HCT116 (cell line): ENCODE measurements around the gene ALPL. TPM values are rescaled to one million over a fixed set of nuclear protein-coding genes. Genes with fewer than 3 reads are reported as not detected.

Experiments
- ATAC-seq: fragments of 200-7000 bp; cut with Tn5 transposase; 2 replicates; pipeline ENCODE4 v1.9.1; 2020; ENCODE audit warnings: mild to moderate bottlenecking, moderate library complexity
- BruUV-seq: library from RNA; stranded (reverse); fragments of 400-500 nt; replicated peaks from 2 replicates; lab custom pipeline; 2021; lab: Mats Ljungman, UMichigan
- CTCF ChIA-PET: fragments of 300-600 bp; sonication (Branson Sonifier 250); formaldehyde crosslinking; loops from one replicate; lab custom pipeline; 2021; ENCODE audit warnings: antibody characterized with exemption; lab: Charles Lee
- POLR2A ChIA-PET: fragments of 300-600, 350-600 bp; sonication (Branson Sonifier 250); formaldehyde crosslinking; loops from one replicate; lab custom pipeline; 2021; ENCODE audit warnings: antibody characterized with exemption; lab: Charles Lee
- RAD21 ChIA-PET, 2 experiments: fragments of 300-600 bp; sonication (Branson Sonifier 250); formaldehyde crosslinking; loops; one replicate each; lab custom pipeline; 2023; ENCODE audit warnings: low total read pairs in 2 of 2; ENCODE audit not compliant: uncharacterized antibody in 2 of 2, unreplicated experiment in 2 of 2, low non-redundant PET in 1 of 2; lab: Charles Lee
- DNase-seq: peaks from one replicate; pipeline ENCODE4 v3.0.0-alpha.2; 2010; ENCODE audit warnings: low read depth, low spot score
- H2AFZ ChIP-seq: fragments of 200-600 bp; shearing (Covaris generic), sonication (generic); 2 replicates; pipeline ENCODE4 v1.6.1; 2017; ENCODE audit warnings: low read depth, mixed run types, mixed read lengths, antibody characterized with exemption, low read length; ENCODE audit not compliant: poor library complexity, severe bottlenecking
- H3K27ac ChIP-seq: 2 replicates; pipeline ENCODE4 v1.5.1; 2012; ENCODE audit warnings: low read depth, low read length
- H3K27me3 ChIP-seq: fragments of 200-600 bp; sonication (generic); 2 replicates; pipeline ENCODE4 v1.6.1; 2016; ENCODE audit warnings: mixed run types, low read length, mixed read lengths; ENCODE audit not compliant: insufficient read depth
- H3K36me3 ChIP-seq, 2 experiments: fragments of 200-500 bp in 1 of 2; fragments of 200-600 bp in 1 of 2; sonication (Bioruptor generic) in 1 of 2; sonication (generic) in 1 of 2; 2 replicates each; pipeline versions ENCODE4 v1.5.1 to v1.6.1; 2014 to 2016; ENCODE audit warnings: low read length in 2 of 2, inconsistent platforms in 1 of 2, mixed read lengths in 1 of 2, mixed run types in 1 of 2; ENCODE audit not compliant: insufficient read depth in 2 of 2, control insufficient read depth in 1 of 2
- H3K4me1 ChIP-seq, 2 experiments: fragments of 200-600 bp in 1 of 2; sonication (generic) in 1 of 2; 2 replicates each; pipeline versions ENCODE4 v1.5.1 to v1.6.1; 2012 to 2017; ENCODE audit warnings: low read length in 2 of 2, inconsistent platforms in 1 of 2, mild to moderate bottlenecking in 1 of 2, mixed read lengths in 1 of 2, mixed run types in 1 of 2, moderate library complexity in 1 of 2; ENCODE audit not compliant: insufficient read depth in 2 of 2, control insufficient read depth in 1 of 2
- H3K4me2 ChIP-seq: fragments of 200-600 bp; sonication (generic); 2 replicates; pipeline ENCODE4 v1.6.1; 2017; ENCODE audit warnings: mixed run types, low read length, mixed read lengths
- H3K4me3 ChIP-seq, 2 experiments: fragments of 200-600 bp in 1 of 2; sonication (generic) in 1 of 2; replicated peaks in 1 of 2; 2 replicates each; pipeline ENCODE4 v1.5.1; 2011 to 2016; ENCODE audit warnings: low read length in 2 of 2, control low read depth in 1 of 2, low read depth in 1 of 2, mild to moderate bottlenecking in 1 of 2, mixed read lengths in 1 of 2, mixed run types in 1 of 2
- H3K79me2 ChIP-seq: fragments of 200-600 bp; sonication (generic); 2 replicates; pipeline ENCODE4 v1.6.1; 2017; ENCODE audit warnings: mild to moderate bottlenecking, mixed run types, low read length, moderate library complexity, mixed read lengths; ENCODE audit not compliant: insufficient read depth
- H3K9ac ChIP-seq: fragments of 200-600 bp; sonication (generic); 2 replicates; pipeline ENCODE4 v1.6.1; 2016; ENCODE audit warnings: low read length, mixed read lengths
- H3K9me2 ChIP-seq: fragments of 200-600 bp; sonication (generic), shearing (Covaris generic); 2 replicates; pipeline ENCODE4 v1.6.1; 2017; ENCODE audit warnings: mixed run types, mild to moderate bottlenecking, moderate library complexity; ENCODE audit not compliant: insufficient read depth
- H3K9me3 ChIP-seq, 2 experiments: fragments of 200-500 bp in 1 of 2; fragments of 200-600 bp in 1 of 2; sonication (Bioruptor generic) in 1 of 2; sonication (generic) in 1 of 2; 2 replicates each; pipeline ENCODE4 v1.6.1; 2014 to 2017; ENCODE audit warnings: low read length in 2 of 2, mixed read lengths in 2 of 2, inconsistent platforms in 1 of 2, low read depth in 1 of 2, mild to moderate bottlenecking in 1 of 2, mixed run types in 1 of 2, moderate library complexity in 1 of 2; ENCODE audit not compliant: control insufficient read depth in 1 of 2, insufficient read depth in 1 of 2
- H4K20me1 ChIP-seq: fragments of 200-600 bp; sonication (generic), shearing (Covaris generic); 2 replicates; pipeline ENCODE4 v1.6.1; 2017; ENCODE audit warnings: mixed run types, mild to moderate bottlenecking, moderate library complexity; ENCODE audit not compliant: insufficient read depth
- CBX3 ChIP-seq: IDR thresholded peaks from 2 replicates; pipeline ENCODE4 v1.6.1; 2012; ENCODE audit warnings: low read depth
- EGR1 ChIP-seq: IDR thresholded peaks from 2 replicates; pipeline ENCODE4 v1.6.1; 2012; ENCODE audit warnings: low read depth
- ELF1 ChIP-seq: IDR thresholded peaks from 2 replicates; pipeline ENCODE4 v1.6.1; 2012; ENCODE audit warnings: low read depth, borderline replicate concordance
- EZH2 ChIP-seq: fragments of 200-600 bp; sonication (generic); IDR thresholded peaks from 2 replicates; pipeline ENCODE4 v1.6.1; 2017; ENCODE audit warnings: antibody characterized with exemption, mixed run types
- EZH2phosphoT487 ChIP-seq: fragments of 200-600 bp; IDR thresholded peaks from 2 replicates; pipeline ENCODE4 v1.6.1; 2018; ENCODE audit warnings: antibody characterized with exemption, borderline replicate concordance
- JUND ChIP-seq: IDR thresholded peaks from 2 replicates; pipeline ENCODE4 v1.6.1; 2012
- MAX ChIP-seq: IDR thresholded peaks from 2 replicates; pipeline ENCODE4 v1.6.1; 2012
- POLR2A ChIP-seq: IDR thresholded peaks from 2 replicates; pipeline ENCODE4 v1.7.0; 2011; ENCODE audit warnings: borderline replicate concordance; ENCODE audit not compliant: insufficient read depth, insufficient read length; ENCODE audit errors: extremely low read depth
- POLR2AphosphoS5 ChIP-seq: IDR thresholded peaks from 2 replicates; pipeline ENCODE4 v1.6.1; 2011; ENCODE audit warnings: mild to moderate bottlenecking, low read depth, low read length, moderate library complexity
- RAD21 ChIP-seq: IDR thresholded peaks from 2 replicates; pipeline ENCODE4 v1.6.1; 2012; ENCODE audit warnings: low read depth, mild to moderate bottlenecking
- SIN3A ChIP-seq: IDR thresholded peaks from 2 replicates; pipeline ENCODE4 v1.6.1; 2012; ENCODE audit warnings: low read depth
- SP1 ChIP-seq: IDR thresholded peaks from 2 replicates; pipeline ENCODE4 v1.6.1; 2012; ENCODE audit warnings: low read depth
- SRF ChIP-seq: IDR thresholded peaks from 2 replicates; pipeline ENCODE4 v1.6.1; 2012; ENCODE audit warnings: low read depth
- YY1 ChIP-seq: IDR thresholded peaks from 2 replicates; pipeline ENCODE4 v1.6.1; 2011; ENCODE audit warnings: low read length, low read depth, moderate library complexity, mild to moderate bottlenecking; ENCODE audit not compliant: insufficient replicate concordance; ENCODE audit errors: extremely low read depth
- ZFX ChIP-seq: fragments of 450-650 bp; IDR thresholded peaks from 2 replicates; pipeline ENCODE4 v1.6.1; 2017
- ZNF274 ChIP-seq: fragments of 200-500 bp; sonication (Bioruptor generic); IDR thresholded peaks from 2 replicates; pipeline ENCODE4 v1.6.1; 2014; ENCODE audit warnings: mild to moderate bottlenecking, low read depth, low read length, inconsistent platforms
- intact Hi-C: fragments of 100-400 bp; cut with micrococcal nuclease; formaldehyde crosslinking; loops from 2 replicates; pipeline ENCODE4 v1.10.0; 2022
- total RNA-seq: library from RNA; stranded (reverse); gene quantifications from one replicate; pipeline ENCODE4 v1.2.1, GENCODE V29; 2021; ENCODE audit not compliant: unreplicated experiment
- TF ChIP-seq, protein P1 (sequence below), 3 experiments: fragments of 200-600 bp in 1 of 3; sonication (generic) in 1 of 3; IDR thresholded peaks in 2 of 3; conservative IDR thresholded peaks in 1 of 3; 2 replicates each; pipeline ENCODE4 v1.5.1; 2012 to 2017; ENCODE audit warnings: low read depth in 2 of 3, low read length in 2 of 3, antibody characterized with exemption in 1 of 3, borderline replicate concordance in 1 of 3, control low read depth in 1 of 3, mild to moderate bottlenecking in 1 of 3, mixed read lengths in 1 of 3, mixed run types in 1 of 3, moderate library complexity in 1 of 3; ENCODE audit not compliant: insufficient read depth in 1 of 3
- TF ChIP-seq, protein P2 (sequence below): IDR thresholded peaks from 2 replicates; pipeline ENCODE4 v1.6.1; 2012

The ALPL gene
- total RNA-seq, 1 experiment from 2014 or later: 0.61 TPM

GRCh38 chr1:21573971-21574465 is 64.8 kb downstream of the ALPL start:
- ChIA-PET RAD21 (interaction anchor here in 1 of 2 experiments (0.6 kb wide), 1 partner anchor 250 kb away, joined by 3 read pairs; no protein-coding TSS in a partner anchor), POLR2A (no interaction called here), CTCF (interaction anchor here (0.8 to 2.4 kb wide), 3 partner anchors 203 to 342 kb away, joined by 3 to 14 read pairs (median 3); no protein-coding TSS in a partner anchor)
- Histone ChIP-seq H3K36me3 (no peaks in the 10 kb centered on the region), H3K4me3 (no peak overlapping the region), H3K27ac (no peak overlapping the region), H3K27me3 (no peaks in the 10 kb centered on the region), H3K9me3 (no peaks in the 10 kb centered on the region), H3K4me2 (peak overlapping the region; percentile 57), H3K9ac (no peak overlapping the region), H3K9me2 (no peaks in the 10 kb centered on the region), H4K20me1 (no peaks in the 10 kb centered on the region), H3K79me2 (no peaks in the 10 kb centered on the region), H2AFZ (peak overlapping the region; percentile 81), H3K4me1 (peaks cover 12 to 18% of the 10 kb centered on the region in 2 experiments; a peak in 3 of 4 replicates)
- intact Hi-C loops: loop anchor here (1.0 to 5.0 kb wide), 4 partner anchors 39 to 342 kb away; no protein-coding TSS in a partner anchor
- BruUV-seq: no TSS peak
- ATAC-seq (peak; percentile 87), DNase-seq (peak; percentile 53)
- TF ChIP-seq RAD21 (peak; percentile 94), JUND (no peak)
- TF ChIP-seq, protein P1, sequence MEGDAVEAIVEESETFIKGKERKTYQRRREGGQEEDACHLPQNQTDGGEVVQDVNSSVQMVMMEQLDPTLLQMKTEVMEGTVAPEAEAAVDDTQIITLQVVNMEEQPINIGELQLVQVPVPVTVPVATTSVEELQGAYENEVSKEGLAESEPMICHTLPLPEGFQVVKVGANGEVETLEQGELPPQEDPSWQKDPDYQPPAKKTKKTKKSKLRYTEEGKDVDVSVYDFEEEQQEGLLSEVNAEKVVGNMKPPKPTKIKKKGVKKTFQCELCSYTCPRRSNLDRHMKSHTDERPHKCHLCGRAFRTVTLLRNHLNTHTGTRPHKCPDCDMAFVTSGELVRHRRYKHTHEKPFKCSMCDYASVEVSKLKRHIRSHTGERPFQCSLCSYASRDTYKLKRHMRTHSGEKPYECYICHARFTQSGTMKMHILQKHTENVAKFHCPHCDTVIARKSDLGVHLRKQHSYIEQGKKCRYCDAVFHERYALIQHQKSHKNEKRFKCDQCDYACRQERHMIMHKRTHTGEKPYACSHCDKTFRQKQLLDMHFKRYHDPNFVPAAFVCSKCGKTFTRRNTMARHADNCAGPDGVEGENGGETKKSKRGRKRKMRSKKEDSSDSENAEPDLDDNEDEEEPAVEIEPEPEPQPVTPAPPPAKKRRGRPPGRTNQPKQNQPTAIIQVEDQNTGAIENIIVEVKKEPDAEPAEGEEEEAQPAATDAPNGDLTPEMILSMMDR (IDR thresholded peaks at IDR 0.05 in 2 of 3, conservative IDR thresholded peaks at IDR 0.05 in 1 of 3; ENCODE audit: borderline replicate concordance in 1 of 3, insufficient read depth in 1 of 3, low read depth in 2 of 3, low read length in 2 of 3): peak; percentile 68 to 84 (median 72)

- peak; percentile 81 for ATAC-seq
- no peaks in the 10 kb centered on the region for H3K79me2 ChIP-seq
- H3K27ac ChIP-seq: peak overlapping the region; percentile 23; the same call in 1 of the 2 replicates
- BruUV-seq: no TSS peak
- CTCF ChIA-PET: interaction anchor here (1.2 to 2.4 kb wide), 3 partner anchors 204 to 319 kb away, joined by 3 to 14 read pairs (median 3); no protein-coding TSS in a partner anchor
- no peaks in the 10 kb centered on the region for H3K9me2 ChIP-seq
- H3K9me3 ChIP-seq: no peaks in the 10 kb centered on the region
- RAD21 ChIA-PET: interaction anchor here in 1 of 2 experiments (0.6 kb wide), 1 partner anchor 251 kb away, joined by 3 read pairs; no protein-coding TSS in a partner anchor
- peak overlapping the region; percentile 38 for H3K9ac ChIP-seq
- H3K27me3 ChIP-seq: no peaks in the 10 kb centered on the region
- DNase-seq: no peak
- H2AFZ ChIP-seq: peak overlapping the region; percentile 81
- POLR2A ChIA-PET: no interaction called here
- peak overlapping the region; percentile 57 for H3K4me2 ChIP-seq
- H4K20me1 ChIP-seq: no peaks in the 10 kb centered on the region
- intact Hi-C loops: loop anchor here (1.0 to 5.0 kb wide), 4 partner anchors 40 to 342 kb away; no protein-coding TSS in a partner anchor
- H3K4me3 ChIP-seq: peak overlapping the region in 1 of 2 experiments; percentile 1; a peak in 2 of 4 replicates
- H3K36me3 ChIP-seq: no peaks in the 10 kb centered on the region
- H3K4me1 ChIP-seq: peaks cover 12 to 18% of the 10 kb centered on the region in 2 experiments; a peak in 3 of 4 replicates
- TF ChIP-seq SIN3A (no peak), EZH2phosphoT487 (no peak), POLR2AphosphoS5 (no peak), SRF (no peak), ELF1 (no peak), ZFX (0 out of 2 replicates have a peak, but pooled peaks have one; percentile 16), MAX (peak; percentile 38; the same call in 1 of the 2 replicates), CBX3 (no peak), EZH2 (no peak), JUND (no peak), EGR1 (peak; percentile 82), SP1 (no peak), ZNF274 (no peak), POLR2A (no peak), YY1 (no peak), RAD21 (peak; percentile 26; the same call in 1 of the 2 replicates)
- TF ChIP-seq, protein P2, sequence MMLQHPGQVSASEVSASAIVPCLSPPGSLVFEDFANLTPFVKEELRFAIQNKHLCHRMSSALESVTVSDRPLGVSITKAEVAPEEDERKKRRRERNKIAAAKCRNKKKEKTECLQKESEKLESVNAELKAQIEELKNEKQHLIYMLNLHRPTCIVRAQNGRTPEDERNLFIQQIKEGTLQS: no peak
These were observed 65.4 kb downstream of the ALPL start for GRCh38 chr1:21574466-21575151.
